Middle frontal gyrus (tissue), 1 donor: ENCODE measurements around the gene FBXO41.
A peak's percentile ranks its signal among the peaks of the same experiment; 100 is the strongest.

Experiments
- DNase-seq: peaks from one replicate; pipeline ENCODE4 v3.0.0-alpha.2; 2015; ENCODE audit warnings: low spot score; ENCODE audit errors: extremely low spot score

Gene FBXO41, protein sequence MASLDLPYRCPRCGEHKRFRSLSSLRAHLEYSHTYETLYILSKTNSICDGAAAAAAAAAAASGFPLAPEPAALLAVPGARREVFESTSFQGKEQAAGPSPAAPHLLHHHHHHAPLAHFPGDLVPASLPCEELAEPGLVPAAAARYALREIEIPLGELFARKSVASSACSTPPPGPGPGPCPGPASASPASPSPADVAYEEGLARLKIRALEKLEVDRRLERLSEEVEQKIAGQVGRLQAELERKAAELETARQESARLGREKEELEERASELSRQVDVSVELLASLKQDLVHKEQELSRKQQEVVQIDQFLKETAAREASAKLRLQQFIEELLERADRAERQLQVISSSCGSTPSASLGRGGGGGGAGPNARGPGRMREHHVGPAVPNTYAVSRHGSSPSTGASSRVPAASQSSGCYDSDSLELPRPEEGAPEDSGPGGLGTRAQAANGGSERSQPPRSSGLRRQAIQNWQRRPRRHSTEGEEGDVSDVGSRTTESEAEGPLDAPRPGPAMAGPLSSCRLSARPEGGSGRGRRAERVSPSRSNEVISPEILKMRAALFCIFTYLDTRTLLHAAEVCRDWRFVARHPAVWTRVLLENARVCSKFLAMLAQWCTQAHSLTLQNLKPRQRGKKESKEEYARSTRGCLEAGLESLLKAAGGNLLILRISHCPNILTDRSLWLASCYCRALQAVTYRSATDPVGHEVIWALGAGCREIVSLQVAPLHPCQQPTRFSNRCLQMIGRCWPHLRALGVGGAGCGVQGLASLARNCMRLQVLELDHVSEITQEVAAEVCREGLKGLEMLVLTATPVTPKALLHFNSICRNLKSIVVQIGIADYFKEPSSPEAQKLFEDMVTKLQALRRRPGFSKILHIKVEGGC

DNA sequence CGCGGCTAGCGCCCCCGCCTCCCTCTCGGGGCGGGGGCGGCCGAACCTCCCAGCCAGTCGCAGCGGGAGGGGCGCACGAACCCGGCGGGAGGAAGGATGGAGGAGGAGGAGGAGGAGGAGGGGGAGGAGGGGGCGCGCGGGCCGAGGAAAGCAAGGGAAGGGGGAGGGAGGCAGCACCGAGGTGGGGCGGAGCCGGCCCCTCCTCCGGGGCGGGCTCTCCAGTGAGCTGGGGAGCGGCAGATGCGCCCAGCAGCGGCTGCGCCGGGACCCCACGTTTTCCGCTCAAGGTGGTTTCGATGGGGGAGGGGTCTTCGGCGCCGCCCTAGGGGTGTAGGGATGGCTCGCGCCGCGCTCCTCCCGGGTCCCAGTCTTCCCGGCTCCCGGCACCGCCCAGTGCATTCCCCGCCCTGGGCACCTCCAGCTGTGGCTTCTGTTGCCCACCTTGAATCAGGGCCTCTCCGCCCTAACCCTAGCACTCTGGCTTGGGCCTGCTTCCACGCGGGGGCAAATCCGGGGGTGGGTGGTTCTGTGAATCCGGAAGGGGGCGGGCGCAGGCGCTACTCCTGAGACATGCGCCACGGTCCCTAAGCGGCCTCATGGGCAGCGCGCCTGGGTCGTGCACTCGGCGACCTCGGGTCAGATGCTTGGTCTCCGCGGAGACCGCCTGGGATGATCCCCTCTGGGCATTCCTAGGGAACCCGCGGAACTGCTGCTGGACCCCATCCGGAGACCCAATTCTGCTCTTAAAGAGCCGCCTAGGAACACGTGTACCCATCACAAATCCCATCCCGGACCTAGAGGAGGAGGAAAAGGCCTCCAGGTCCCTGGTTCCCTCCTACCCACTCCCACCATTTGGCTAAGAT lies at the start of gene FBXO41:
FBXO41 (minus strand) TSS at position 183 of the 863 bp plus-strand sequence. CDS start 14,848 bp downstream, outside the sequence.
- DNase-seq: peak; percentile 47

DNA sequence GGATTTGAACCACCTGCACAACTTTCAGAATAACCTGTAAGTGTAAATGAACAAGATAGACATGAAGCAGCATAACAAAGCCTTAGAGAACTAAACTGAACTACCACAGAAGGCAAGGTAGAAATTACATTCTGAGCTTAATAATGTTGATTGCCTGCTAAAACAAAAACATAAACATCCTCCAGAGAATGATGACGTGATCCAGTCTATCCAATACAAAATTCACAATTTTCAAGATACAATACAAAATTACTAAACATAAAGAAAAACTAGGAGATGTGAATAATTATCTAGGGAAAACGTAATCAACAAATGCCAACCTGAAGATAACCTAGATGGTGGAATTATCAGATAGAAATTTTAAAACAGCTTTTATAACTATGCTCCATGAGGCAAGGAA lies 49.8 kb upstream of the FBXO41 start:
- DNase-seq: no peak

DNA sequence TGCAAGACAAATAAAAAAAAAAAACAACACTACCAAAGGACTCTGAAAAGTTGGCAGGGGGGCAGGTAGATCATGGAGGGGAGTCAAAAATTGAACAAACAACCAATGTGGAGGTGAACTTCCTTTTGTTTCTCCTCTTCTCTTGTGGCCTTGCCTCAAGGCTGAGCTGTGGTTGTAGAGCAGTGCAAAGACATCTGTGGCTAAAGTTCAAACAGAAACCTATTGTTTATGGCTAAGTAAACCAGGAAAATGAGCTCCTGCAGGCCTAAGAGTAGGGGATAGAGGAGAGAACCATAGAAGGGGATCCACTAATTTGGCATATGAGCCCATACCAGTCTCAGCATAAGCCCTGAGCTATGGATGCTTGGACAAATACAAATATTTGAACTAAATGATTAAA lies 49.3 kb upstream of the FBXO41 start:
- DNase-seq: no peak

DNA sequence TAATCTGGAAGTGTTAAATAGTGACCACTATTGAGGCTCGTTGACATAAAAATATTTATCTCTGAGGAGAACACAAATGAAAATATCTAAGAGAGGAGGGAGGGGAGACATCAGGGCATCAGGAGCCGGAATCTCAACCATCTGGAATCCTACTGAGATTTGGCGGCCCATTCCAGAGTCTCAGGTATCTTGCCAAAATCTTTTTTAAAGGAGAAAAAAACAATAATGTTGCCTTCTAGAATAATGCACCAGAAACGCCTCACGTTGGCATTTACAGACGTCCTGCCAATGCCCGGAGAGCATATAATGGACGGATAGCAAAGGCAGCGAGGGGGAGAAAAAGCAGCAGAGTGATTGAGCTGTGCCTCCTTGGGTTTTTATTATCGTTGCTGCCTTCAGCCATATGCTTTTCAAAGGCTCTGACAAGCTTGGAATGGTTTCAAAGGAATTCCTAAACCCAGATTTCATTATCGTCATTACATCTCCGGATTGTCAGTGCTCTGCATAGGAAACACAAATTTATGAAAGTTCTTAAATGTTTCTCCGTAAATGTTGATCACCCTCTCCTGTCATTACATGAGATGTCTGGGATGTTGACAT lies 39.9 kb upstream of the FBXO41 start:
- no peak for DNase-seq

DNA sequence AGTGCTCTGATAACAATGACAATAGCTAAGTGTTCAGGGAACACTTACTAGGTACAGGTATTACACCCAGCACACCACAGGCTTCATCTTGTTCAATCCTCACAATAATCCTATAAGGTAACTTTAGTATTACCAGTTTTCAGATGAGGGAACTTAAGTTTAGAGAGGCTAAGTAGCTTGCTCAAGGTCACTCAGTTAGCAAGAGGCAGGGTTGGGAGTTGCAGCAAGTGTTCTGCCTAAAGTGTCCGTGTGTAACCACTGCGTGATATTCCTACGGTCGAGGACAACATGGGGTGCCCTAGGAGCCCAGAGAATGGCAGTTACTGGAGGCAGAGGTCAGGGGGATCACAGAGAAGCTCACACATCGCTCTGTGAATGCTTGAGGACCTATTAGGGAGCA lies 39.3 kb upstream of the FBXO41 start:
- no peak for DNase-seq

DNA sequence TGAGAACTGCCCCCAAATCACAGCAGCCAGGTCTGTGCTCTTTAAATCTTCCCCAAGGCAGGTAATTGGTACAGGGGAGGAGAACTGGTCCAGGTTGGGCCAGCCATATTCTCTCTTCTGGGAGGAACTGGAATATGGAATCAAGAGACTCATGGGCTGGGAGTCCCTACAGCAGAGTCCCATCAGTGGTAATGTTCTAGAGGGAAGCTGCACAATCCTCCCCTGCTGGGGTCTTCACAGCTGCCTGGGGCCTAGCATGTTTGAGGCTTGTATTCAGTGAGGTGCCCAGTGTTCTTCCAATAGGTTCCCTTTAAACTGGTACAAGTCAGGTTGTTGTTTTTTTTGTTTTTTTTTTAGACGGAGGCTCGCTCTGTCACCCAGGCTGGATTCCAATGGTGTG lies 30.2 kb upstream of the FBXO41 start:
- no peak for DNase-seq

DNA sequence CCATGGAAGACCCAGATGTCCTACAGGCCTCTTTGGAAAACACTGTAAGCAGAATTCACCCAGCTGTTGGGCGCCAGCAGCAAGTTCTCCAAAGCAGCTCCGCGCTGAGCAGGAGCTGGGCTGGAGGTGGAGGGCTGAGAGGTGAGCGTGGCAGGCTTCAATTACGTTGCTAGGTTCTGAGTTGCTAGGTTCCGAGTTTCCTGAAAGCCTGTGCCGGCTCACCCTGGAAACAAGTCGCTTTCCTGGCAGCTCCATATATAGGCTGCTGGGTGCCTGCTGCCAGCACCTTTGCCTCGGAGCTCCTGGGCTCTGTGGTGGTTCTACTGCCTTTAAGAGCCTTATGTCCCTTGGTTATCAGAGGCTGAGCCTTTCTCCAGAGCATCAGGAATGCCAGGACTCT lies 23.4 kb upstream of the FBXO41 start:
- no peak for DNase-seq

DNA sequence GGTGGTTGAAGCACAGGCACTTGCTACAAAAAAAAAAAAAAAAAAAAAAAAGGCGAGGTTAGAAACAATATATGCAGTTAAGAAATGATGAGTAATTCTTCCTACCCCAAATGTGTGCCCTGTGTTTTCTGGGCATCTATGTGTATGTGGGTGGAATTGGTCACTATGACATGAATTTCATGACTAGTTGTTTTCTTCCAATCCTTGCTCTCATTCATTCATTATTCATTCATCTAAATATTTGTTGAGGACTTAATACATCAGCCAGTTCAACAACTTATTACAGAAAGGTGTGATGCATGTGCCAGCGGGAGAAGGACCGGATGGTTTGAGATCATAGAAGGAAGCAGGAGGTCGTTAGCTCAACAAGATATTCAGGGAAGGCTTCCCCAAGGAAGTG lies 17.4 kb upstream of the FBXO41 start:
- DNase-seq: no peak

DNA sequence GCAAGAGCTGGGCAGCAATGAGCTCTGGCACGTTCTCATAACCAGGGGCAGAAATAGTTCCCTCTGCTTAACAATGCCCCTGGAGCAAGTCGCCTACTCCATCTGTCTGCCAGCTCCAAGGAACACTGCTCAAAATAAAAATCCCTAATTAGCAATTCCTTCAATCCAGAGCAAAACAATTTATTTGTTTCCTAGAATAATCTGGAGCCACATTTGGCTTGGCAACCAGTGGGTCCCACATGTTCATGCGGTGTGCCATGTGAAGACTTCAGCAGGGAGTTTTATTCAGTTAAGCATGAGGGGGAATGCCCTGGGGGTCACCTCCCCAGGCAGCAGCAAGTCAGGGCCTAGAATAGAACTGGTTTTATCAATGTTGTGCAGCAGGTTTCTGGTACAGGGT lies 16.6 kb upstream of the FBXO41 start:
- DNase-seq: no peak

DNA sequence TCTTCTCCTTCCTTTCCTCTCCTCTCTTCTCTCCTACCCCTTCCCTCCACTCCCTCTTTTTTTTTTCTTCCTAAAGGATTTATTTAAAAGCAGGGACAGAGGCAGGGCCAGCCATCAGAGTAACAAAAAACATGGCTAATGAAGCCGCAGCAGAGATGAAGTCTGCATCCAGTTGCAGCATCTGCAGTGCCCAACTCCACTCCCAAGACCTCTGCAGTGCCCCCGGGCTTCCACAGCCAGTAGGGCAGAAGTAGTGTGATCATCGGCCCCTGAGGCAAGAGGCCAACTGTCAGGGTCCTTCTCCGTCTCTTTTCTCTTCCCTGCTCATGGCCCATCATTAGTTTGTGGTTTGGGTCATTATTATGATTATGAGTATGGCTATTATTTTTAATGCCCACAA lies 13.3 kb upstream of the FBXO41 start:
- DNase-seq: no peak

DNA sequence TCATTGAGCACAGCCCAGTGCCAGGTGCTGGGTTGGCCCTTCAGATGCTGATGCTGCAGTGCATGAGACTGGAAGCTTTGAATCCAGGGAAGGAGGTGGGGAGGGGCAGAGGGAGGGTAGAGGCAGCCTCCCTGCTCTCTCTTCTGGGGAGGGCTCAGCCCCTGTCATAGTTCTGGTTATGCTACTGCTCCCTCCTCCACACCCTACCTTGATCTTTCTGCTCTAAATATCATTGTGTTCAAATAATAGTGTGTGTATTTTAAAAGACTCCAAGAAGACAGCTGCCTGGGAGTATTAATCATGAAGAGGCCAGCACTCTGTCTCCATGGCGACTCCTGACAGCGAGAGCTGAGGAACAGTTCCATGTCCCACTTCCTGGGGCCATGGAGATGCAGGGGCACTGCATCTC lies 12.9 kb upstream of the FBXO41 start:
- DNase-seq: no peak

DNA sequence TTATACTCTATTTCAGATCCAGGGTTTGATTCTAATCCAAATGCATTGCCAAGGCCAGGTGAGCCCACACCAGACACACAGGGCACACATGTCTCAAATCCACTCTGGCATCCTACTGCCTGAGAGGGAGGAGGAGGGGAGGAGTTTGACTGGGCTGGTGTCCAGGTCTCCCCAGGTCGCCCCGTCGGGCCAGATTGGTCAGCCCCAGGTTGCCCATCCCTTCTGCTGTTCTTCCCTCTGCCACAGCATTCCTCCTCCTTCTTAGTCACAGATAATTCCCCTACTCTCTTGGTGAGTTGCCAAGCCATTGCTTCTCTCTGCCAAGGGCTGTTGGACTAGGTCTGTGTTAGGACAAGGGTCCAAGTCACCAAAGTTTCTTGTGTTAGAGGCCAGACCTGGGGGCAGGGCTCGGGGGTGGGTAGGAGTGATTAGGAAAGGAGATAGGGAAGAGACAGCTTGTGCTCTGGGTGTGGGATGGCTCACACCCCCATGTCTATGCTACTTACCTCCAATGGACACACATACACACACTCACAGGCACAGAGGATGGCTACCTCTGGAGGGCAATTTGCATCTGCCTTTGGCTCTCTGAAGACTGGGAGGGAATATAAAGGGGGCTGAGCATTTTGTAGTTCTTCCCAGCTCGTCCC lies 11.6 kb upstream of the FBXO41 start:
- DNase-seq: no peak

DNA sequence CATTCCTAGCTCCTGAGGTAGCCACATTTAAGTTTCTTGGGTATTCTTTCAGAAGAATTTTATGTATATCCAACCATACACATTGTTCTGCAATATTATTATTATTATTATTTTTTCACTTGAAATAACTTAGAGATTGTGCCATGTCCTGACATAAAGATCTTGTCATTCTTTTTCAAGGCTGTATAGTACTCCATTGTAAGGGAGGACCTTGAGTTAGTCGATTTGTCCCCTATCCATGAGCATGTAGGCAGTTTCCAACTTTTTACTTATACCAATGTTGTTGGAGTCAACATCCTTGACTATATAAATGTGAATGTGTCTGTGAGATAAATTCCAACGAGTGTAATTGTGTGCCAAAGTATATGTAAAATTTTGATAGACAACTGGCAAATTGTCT lies 10.0 kb upstream of the FBXO41 start:
- no peak for DNase-seq

DNA sequence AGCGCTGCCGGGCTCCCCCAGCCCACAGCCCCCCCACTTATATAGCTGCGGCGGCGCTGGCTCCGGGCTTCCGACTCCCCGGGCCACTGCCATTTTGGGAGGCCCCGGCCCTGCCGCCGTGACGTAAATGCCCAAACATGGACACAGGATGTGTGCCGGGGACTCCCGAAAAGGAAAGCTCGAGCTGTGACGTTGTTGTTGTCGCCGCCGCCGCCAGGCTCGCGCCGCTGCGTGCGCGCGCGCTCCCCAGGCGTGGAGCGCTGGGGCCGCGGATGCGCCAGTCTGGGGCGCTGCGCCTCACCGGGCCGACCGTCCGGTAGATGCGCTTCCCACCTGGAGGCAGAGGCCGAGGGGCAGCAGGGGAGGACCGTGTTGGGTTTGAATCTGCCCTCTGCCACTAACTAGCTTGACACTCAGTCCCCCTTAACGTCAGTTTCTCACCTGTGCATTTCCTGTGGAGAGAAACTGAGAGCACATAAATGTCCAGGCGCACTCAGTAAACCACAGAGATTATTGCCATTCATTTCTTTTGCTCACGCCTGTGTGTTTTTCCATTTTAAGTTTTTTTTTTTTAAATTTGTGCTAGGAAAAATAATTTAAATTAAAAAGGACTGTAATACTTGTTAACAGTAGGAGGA lies 9.4 kb upstream of the FBXO41 start, which contains the start of gene EGR4:
EGR4 (minus strand) TSS at position 15 of the 638 bp plus-strand sequence. CDS start 231 bp downstream, outside the sequence.
- DNase-seq: peak; percentile 61

DNA sequence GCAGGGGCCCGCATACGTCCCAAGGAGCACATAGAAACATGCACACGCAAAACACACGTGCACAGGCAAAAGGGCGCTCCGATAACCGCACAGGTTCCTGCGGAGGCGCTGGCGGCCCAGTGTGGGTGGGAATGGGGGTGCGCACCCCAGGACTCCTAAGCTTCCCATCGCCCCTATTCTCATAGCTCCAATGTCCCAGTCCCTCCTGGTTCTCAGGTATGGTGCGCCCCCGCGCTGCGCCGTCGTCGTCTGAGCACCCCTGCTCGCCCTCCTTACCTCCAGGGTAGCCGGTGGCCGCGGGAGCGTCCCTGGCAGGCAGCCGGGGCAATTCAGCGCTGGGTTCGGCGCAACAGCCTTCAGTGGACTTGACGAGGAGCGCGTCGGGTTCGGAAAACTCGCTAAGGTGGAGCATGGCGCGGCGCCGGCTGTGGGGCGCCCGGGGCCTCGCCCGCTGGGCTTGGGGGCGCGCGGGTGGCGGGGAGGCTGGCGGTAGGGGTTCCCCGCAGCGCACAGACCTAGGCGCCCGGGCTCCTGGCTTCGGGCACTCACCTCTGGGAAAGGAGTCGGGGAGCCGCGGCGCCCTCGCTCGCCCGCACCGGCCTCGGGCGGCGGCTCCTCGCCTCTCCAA lies 8.7 kb upstream of the FBXO41 start:
- no peak for DNase-seq

DNA sequence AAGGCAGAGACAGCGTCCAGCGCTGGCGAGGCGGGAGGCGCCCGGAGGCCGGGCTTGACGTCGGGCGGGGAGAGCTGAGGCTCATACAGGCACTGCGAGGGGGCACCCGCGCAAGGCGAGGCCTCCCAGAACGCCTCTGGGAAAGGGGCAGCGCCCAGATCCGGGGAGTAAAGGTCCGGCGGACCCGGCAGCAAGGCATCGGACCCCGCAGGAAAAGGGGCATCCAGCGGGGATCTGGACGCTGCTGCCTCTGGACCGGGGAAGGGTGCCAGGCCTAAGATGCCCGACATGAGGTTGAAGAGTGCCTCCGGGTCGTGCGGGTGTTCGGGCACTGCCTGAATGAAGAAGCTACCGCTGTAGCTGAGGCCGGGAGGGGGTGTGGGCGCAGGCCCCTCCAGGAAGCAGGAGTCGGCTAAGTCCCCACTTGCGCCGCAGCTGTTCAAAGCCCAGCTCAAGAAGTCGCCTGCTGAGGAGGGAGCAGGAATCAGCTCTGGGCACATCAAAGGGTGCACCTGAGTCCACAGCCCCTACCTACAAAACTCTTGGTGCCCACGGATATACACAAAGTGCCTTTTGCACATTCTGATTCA lies 8.1 kb upstream of the FBXO41 start:
- no peak for DNase-seq

DNA sequence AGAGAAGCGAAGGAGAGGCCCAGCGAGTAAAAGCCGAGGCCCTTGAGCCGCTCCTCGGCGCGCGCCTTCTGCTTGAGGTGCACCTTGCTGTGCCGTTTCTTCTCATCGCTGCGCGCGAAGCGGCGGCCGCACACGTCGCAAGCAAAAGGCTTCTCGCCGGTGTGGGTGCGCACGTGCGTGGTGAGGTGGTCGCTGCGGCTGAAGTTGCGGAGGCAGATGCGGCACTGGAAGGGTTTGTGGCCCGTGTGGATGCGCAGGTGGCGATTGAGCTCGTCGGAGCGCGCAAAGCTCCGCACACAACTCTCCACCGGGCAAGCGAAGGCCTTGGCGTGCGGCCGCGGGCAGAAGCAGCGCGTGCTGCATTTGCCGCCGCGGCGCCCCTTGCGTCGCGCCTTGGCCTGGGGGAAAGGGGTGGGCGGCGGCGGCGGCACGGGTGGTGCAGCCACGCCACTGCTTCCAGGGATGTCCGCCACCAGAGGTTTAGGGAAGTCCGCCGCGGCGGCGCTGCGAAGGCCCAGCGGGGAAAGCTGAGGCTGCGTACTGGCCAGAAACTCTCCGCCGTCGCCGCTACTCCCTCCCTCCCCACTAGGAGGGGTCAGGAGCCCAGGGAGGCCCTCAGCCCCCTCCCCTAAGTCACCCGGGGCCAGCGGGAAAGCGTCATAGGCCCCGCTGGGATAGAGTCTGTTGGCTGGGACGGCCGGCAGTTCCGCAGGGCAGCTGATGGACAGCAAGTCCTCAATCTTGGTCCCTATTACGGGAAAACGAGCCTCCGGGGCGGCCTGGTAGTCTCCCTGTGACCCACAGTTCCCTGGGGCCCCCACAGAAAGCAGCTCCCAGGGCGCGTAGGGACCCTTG lies 7.4 kb upstream of the FBXO41 start:
- no peak for DNase-seq

DNA sequence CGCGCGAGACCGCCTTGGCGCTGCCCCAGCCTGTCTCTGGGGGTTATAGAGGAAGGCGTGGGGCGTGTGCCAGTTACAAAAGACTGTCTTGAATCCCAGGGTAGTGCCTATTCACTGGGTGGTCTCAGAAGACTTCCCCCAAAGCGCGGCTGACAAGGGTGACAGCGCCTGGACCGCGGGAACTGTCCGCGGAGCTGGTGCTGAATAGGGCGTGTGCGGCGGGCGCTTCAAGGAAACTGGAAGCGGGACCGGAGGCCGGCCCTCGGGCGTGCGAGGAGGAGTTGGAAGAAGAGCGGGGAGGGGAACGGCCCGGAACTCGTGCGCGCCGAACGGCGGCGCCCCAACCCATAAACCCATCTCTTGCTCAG lies 6.8 kb upstream of the FBXO41 start:
- no peak for DNase-seq
